H9 (cell line): ENCODE results near the gene B3GLCT. TPM values are rescaled to one million over a fixed set of nuclear protein-coding genes. Genes with fewer than 3 reads are reported as not detected.

Experiments
- DNase-seq: peaks from one replicate; pipeline ENCODE4 v3.0.0-alpha.2; 2017
- H2AFZ ChIP-seq: one replicate; pipeline ENCODE4 v1.6.1; 2013; ENCODE audit warnings: mild to moderate bottlenecking, low read length, control low read depth, moderate library complexity
- H2AK5ac ChIP-seq: 2 replicates; pipeline ENCODE4 v1.6.1; 2013; ENCODE audit warnings: low read length, control low read depth, mixed read lengths; ENCODE audit not compliant: insufficient read length
- H2BK120ac ChIP-seq: one replicate; pipeline ENCODE4 v1.6.1; 2013; ENCODE audit warnings: low read depth, mild to moderate bottlenecking, low read length, control low read depth, inconsistent platforms; ENCODE audit not compliant: poor library complexity, severe bottlenecking
- H2BK12ac ChIP-seq: 2 replicates; pipeline ENCODE4 v1.6.1; 2013; ENCODE audit warnings: low read length, control low read depth, mixed read lengths, low read depth; ENCODE audit not compliant: insufficient read length
- H2BK15ac ChIP-seq: 2 replicates; pipeline ENCODE4 v1.6.1; 2013; ENCODE audit warnings: low read depth, low read length, control low read depth
- H2BK20ac ChIP-seq: one replicate; pipeline ENCODE4 v1.6.1; 2013; ENCODE audit warnings: low read depth, mild to moderate bottlenecking, low read length, control low read depth, inconsistent platforms; ENCODE audit not compliant: poor library complexity, severe bottlenecking
- H2BK5ac ChIP-seq: 2 replicates; pipeline ENCODE4 v1.6.1; 2013; ENCODE audit warnings: low read length, control low read depth, mixed read lengths; ENCODE audit not compliant: insufficient read length
- H3K14ac ChIP-seq: 2 replicates; pipeline ENCODE4 v1.6.1; 2013; ENCODE audit warnings: low read length, control low read depth; ENCODE audit not compliant: insufficient read depth
- H3K18ac ChIP-seq: 2 replicates; pipeline ENCODE4 v1.6.1; 2013; ENCODE audit warnings: low read depth, mild to moderate bottlenecking, mixed read lengths, low read length, control low read depth; ENCODE audit not compliant: insufficient read length
- H3K23ac ChIP-seq: 2 replicates; pipeline ENCODE4 v1.6.1; 2013; ENCODE audit warnings: low read length, control low read depth, mixed read lengths, low read depth; ENCODE audit not compliant: insufficient read length
- H3K23me2 ChIP-seq: 2 replicates; pipeline ENCODE4 v1.6.1; 2013; ENCODE audit warnings: low read depth, mild to moderate bottlenecking, mixed read lengths, low read length, control low read depth; ENCODE audit not compliant: insufficient read length, poor library complexity, severe bottlenecking
- H3K27ac ChIP-seq: 2 replicates; pipeline ENCODE4 v1.5.1; 2013; ENCODE audit warnings: low read length, control low read depth, mixed read lengths, low read depth; ENCODE audit not compliant: insufficient read length
- H3K27me3 ChIP-seq: 2 replicates; pipeline ENCODE4 v1.6.1; 2013; ENCODE audit warnings: low read length, control low read depth, inconsistent platforms; ENCODE audit not compliant: insufficient read depth
- H3K4ac ChIP-seq: 2 replicates; pipeline ENCODE4 v1.6.1; 2013; ENCODE audit warnings: low read depth, mild to moderate bottlenecking, control low read depth, inconsistent platforms, low read length, moderate library complexity
- H3K4me1 ChIP-seq: 2 replicates; pipeline ENCODE4 v1.6.1; 2013; ENCODE audit warnings: low read length, control low read depth, inconsistent platforms; ENCODE audit not compliant: insufficient read depth
- H3K4me2 ChIP-seq: 2 replicates; pipeline ENCODE4 v1.6.1; 2013; ENCODE audit warnings: low read length, control low read depth, mixed read lengths; ENCODE audit not compliant: insufficient read length, insufficient read depth
- H3K56ac ChIP-seq: 2 replicates; pipeline ENCODE4 v1.6.1; 2013; ENCODE audit warnings: low read depth, mild to moderate bottlenecking, mixed read lengths, low read length, control low read depth; ENCODE audit not compliant: insufficient read length
- H3K79me1 ChIP-seq: 2 replicates; pipeline ENCODE4 v1.6.1; 2013; ENCODE audit warnings: low read depth, mild to moderate bottlenecking, moderate library complexity, low read length, control low read depth, inconsistent platforms; ENCODE audit not compliant: insufficient read depth, poor library complexity, severe bottlenecking
- H3K79me2 ChIP-seq: 2 replicates; pipeline ENCODE4 v1.6.1; 2013; ENCODE audit warnings: low read length, control low read depth, inconsistent platforms; ENCODE audit not compliant: insufficient read depth
- H3K9ac ChIP-seq: 2 replicates; pipeline ENCODE4 v1.6.1; 2013; ENCODE audit warnings: low read length, control low read depth, mixed read lengths; ENCODE audit not compliant: insufficient read length; ENCODE audit errors: extremely low read depth
- H3K9me3 ChIP-seq: one replicate; pipeline ENCODE4 v1.6.1; 2013; ENCODE audit warnings: low read depth, low read length, inconsistent platforms; ENCODE audit not compliant: control insufficient read depth
- H3T11ph ChIP-seq: one replicate; pipeline ENCODE4 v1.6.1; 2013; ENCODE audit warnings: mild to moderate bottlenecking, low read length, control low read depth, inconsistent platforms
- H4K20me1 ChIP-seq: one replicate; pipeline ENCODE4 v1.6.1; 2013; ENCODE audit not compliant: control insufficient read depth, insufficient read length, insufficient read depth
- H4K5ac ChIP-seq: 2 replicates; pipeline ENCODE4 v1.6.1; 2013; ENCODE audit warnings: low read depth, mild to moderate bottlenecking, mixed read lengths, low read length, control low read depth; ENCODE audit not compliant: insufficient read length
- H4K8ac ChIP-seq: replicated peaks from 2 replicates; pipeline ENCODE4 v1.6.1; 2013; ENCODE audit warnings: low read length, control low read depth, mixed read lengths, low read depth; ENCODE audit not compliant: insufficient read length
- H4K91ac ChIP-seq: 2 replicates; pipeline ENCODE4 v1.6.1; 2013; ENCODE audit warnings: low read depth, mild to moderate bottlenecking, moderate library complexity, mixed read lengths, low read length, control low read depth; ENCODE audit not compliant: insufficient read length
- H3K27ac Mint-ChIP-seq, 3 experiments: 2 replicates in 2 of 3; 3 replicates in 1 of 3; pipeline ENCODE4 v1.8.0; 2020 to 2021; ENCODE audit warnings: mixed read lengths in 3 of 3, mild to moderate bottlenecking in 1 of 3, moderate library complexity in 1 of 3
- H3K27me3 Mint-ChIP-seq: 2 replicates; pipeline ENCODE4 v1.8.0; 2021; ENCODE audit warnings: low read depth, mild to moderate bottlenecking, moderate library complexity, mixed read lengths
- H3K36me3 Mint-ChIP-seq, 3 experiments: 2 replicates in 2 of 3; 3 replicates in 1 of 3; pipeline ENCODE4 v1.8.0; 2020 to 2021; ENCODE audit warnings: low read depth in 3 of 3, mixed read lengths in 3 of 3; ENCODE audit not compliant: insufficient read depth in 1 of 3
- H3K4me1 Mint-ChIP-seq, 2 experiments: 2 replicates each; pipeline ENCODE4 v1.8.0; 2020; ENCODE audit warnings: mixed read lengths in 2 of 2
- H3K4me3 Mint-ChIP-seq, 2 experiments: 2 replicates in 1 of 2; 3 replicates in 1 of 2; pipeline ENCODE4 v1.8.0; 2020 to 2021; ENCODE audit warnings: mild to moderate bottlenecking in 2 of 2, mixed read lengths in 2 of 2, moderate library complexity in 1 of 2
- H3K9me3 Mint-ChIP-seq, 2 experiments: 2 replicates in 1 of 2; 3 replicates in 1 of 2; pipeline ENCODE4 v1.8.0; 2020; ENCODE audit warnings: mild to moderate bottlenecking in 2 of 2, mixed read lengths in 2 of 2, moderate library complexity in 1 of 2
- CTCF ChIP-seq: fragments of 200-600 bp; sonication (generic); conservative IDR thresholded peaks from 3 replicates; pipeline ENCODE4 v1.8.0; 2021; ENCODE audit warnings: antibody characterized with exemption, mild to moderate bottlenecking
- WGBS: extraction: QIAGEN DNeasy Blood & Tissue Kit; methylation state at CpG from one replicate; pipeline ENCODE4 v1.1.7; 2013; ENCODE audit warnings: missing lambda C conversion rate, low lambda C conversion rate, mixed read lengths; ENCODE audit not compliant: insufficient read length; ENCODE audit errors: extremely low coverage; 5-methylcytosine and 5-hydroxymethylcytosine counted together
- total RNA-seq: library from RNA; stranded (reverse); gene quantifications from 2 replicates; pipeline ENCODE4 v1.2.1, GENCODE V29; 2021

Gene B3GLCT
- total RNA-seq, 1 experiment from 2014 or later = 5.4 TPM

GRCh38 chr13:31172535-31172934, 27.2 kb upstream of the B3GLCT start:
- Histone ChIP-seq H3K23ac (no peak overlapping the region), H2BK20ac (no peak overlapping the region), H2BK15ac (no peak overlapping the region), H3K56ac (no peak overlapping the region), H3K4ac (no peak overlapping the region), H3K14ac (no peak overlapping the region), H2BK120ac (no peak overlapping the region), H4K5ac (no peak overlapping the region), H2AK5ac (no peak overlapping the region), H2BK12ac (no peak overlapping the region), H3K9me3 (no peaks in the 10 kb centered on the region), H3K27ac (no peak overlapping the region), H3K9ac (no peak overlapping the region), H4K8ac (no peak overlapping the region), H3K79me1 (no peaks in the 10 kb centered on the region), H3K27me3 (no peaks in the 10 kb centered on the region), H3K4me2 (no peak overlapping the region), H3K79me2 (no peaks in the 10 kb centered on the region), H3K23me2 (no peaks in the 10 kb centered on the region), H4K91ac (no peak overlapping the region), H3K4me1 (peaks cover 4% of the 10 kb centered on the region; the same call in 1 of the 2 replicates), H2BK5ac (no peak overlapping the region), H3K18ac (no peak overlapping the region), H4K20me1 (no peaks in the 10 kb centered on the region), H2AFZ (no peak overlapping the region), H3T11ph (no peak overlapping the region)
- no peaks in the 10 kb centered on the region for H3K27me3 Mint-ChIP-seq
- no peak for TF ChIP-seq CTCF
- H3K4me3 Mint-ChIP-seq = no peak overlapping the region
- peaks cover 9 to 21% of the 10 kb centered on the region in 2 experiments for H3K4me1 Mint-ChIP-seq
- WGBS = no CpG with 5 or more reads among the region's 2 CpGs
- DNase-seq = no peak
- H3K9me3 Mint-ChIP-seq = peaks cover 2 to 4% of the 10 kb centered on the region in 2 experiments; a peak in 3 of 5 replicates
- H3K36me3 Mint-ChIP-seq = peaks cover 0 to 4% (median 0%) of the 10 kb centered on the region in 3 experiments; a peak in 2 of 7 replicates
- no peak overlapping the region for H3K27ac Mint-ChIP-seq
